Posterior cingulate gyrus (tissue), 11 donors: ENCODE results near the gene MROH9.

Experiments
- DNase-seq, 10 donors: peaks; one replicate each; pipeline versions ENCODE4 v3.0.0 to v3.0.0-alpha.2; 2020 to 2021; ENCODE audit warnings: mixed read lengths in 3 of 10
- intact Hi-C: fragments of 100-400 bp; cut with DNase I; formaldehyde crosslinking; loops from one replicate; pipeline ENCODE4 v1.15.1; 2023

Gene MROH9

DNA sequence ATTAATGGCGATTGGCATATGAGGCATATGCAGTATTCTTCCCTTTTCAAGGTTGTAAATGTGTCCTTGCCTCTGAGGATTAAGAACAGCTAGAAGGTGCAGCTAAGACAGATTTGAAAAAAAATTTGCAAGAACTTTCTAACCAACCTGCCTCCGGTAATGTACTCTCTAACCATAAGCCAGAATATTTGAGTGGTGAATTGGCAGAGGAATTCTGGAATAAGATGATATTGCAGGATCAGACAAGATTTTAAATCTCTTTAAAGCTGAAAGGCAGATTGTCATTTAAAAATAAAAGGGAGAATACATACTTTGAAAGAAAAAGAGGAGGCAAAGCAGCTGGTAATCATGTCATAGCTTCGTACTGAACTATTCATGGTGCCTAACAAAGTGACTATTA is 29.2 kb downstream of the MROH9 start:
- intact Hi-C loops: no loop called here
- no peak for DNase-seq

DNA sequence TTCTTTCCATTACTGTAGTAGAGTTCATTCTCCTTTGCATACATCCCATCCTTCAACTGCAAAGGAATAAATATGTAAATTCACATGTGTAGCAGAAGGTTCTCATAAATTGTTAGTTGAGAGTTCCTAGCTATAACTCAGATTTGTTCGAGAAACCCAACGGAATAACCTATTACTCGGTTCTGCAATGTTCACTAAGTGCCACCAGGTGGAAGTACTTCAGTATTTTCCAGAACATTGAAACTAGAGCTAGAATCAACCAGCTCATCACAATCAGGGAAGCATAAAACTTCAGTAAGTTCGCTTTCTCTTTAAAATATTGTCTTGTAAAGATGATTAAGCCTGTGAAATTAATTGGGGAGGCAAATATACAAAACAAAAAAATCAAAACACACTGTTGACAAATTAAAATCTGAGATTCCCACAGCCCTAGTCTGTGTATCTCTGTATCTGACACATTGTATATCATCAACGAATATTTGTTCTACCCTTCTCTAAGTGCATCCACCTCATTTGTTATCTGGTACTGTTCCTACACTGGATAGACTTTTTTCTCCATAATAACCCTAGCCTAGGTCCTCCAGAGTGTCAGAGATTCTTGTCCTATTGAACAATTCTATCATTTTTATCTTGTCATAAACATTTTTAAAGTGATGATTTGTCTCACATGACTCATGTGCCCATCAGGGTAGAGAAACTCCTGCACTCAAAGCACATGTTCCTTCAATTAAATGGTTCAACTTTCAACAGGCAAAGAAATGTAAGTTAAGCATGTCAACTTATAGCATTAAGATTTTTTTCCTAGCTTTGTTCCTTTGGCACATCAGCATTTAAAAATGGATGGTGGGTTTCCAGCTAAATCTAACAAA is 31.9 kb downstream of the MROH9 start:
- intact Hi-C loops: no loop called here
- DNase-seq: no peak

DNA sequence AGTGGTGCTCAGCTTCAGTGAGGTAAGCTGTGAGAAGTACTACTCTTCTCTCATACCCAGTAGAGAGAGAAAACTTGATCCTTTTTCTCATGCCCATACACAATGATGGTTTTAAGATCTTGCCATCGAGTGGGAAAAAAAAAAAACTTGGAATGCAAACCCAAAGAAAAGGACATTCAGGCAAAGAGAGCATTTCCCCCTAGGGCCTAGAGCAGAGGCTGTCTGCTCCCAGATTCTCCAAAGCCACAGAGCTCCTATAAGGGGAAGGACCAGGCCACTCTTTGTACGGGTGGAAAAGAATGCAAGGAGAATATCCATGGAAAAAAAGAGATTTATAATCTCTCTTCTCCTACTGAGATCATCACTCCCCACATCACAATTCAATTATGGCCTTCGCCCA is 34.9 kb downstream of the MROH9 start:
- DNase-seq: no peak
- intact Hi-C loops: no loop called here

DNA sequence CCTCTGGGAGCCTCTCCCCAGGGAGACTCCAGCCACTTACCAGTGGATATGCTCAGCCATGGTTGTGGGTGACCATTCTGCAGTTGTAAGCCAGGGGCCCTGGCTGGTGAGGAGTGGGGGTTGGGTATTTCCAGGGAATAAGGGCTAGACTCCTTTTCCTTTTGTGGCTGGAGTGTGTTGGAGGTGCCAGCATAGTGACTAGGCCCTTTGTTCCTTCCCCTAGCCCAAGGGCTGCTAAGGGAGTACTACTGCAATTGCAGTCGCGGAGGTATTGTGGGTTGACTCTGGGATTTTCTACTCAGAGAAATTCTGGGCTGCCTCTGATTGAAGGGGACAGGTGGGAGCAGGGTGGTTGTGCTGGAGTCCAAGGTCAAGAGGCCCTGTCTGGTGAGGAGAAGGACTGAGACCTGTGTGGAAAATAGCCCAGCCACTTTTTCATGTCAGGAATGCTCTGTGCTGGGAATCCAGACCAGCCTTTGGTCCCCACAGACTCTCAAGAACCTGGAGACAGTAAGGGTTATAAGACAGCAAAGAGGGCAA is 43.1 kb downstream of the MROH9 start:
- DNase-seq: peak in 2 of 10 donors; percentile 21 to 24
- intact Hi-C loops: no loop called here

DNA sequence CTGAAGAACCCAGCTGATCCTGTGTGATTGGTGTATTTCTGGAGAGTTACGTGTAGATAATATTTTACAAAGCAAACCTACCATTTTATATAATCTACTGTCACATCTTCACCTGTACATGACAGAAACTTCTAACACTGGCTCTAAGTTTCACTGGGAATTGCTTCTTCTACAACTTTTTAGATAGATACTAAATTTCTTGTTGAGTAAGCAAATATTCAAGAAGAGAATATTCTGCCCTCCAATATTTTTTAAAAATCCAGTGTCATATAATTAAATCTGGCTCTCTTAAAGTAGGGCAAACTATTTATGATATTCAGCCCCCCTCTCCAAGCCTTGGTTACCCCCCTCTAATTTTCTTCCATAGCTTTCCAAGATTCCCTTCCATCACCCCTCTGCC is 50.1 kb downstream of the MROH9 start:
- intact Hi-C loops: no loop called here
- DNase-seq: no peak

DNA sequence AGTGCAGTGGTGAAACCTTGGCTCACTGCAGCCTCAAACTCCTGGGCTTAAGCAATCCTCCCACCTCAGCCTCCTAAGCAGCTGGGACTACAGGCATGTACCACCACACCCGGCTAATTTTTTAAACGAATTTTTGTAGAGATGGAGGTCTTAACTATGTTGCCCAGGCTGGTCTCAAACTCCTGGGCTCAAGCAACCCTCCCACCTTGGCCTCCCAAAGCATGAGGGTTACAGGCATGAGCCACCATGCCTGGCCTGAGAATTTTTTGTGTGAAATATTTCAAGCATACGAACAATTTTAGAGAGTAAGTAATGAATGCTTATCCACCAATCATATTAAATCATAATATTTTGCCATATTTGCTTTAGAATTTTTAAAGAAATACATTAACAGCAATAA is 51.6 kb downstream of the MROH9 start:
- intact Hi-C loops: no loop called here
- DNase-seq: no peak

DNA sequence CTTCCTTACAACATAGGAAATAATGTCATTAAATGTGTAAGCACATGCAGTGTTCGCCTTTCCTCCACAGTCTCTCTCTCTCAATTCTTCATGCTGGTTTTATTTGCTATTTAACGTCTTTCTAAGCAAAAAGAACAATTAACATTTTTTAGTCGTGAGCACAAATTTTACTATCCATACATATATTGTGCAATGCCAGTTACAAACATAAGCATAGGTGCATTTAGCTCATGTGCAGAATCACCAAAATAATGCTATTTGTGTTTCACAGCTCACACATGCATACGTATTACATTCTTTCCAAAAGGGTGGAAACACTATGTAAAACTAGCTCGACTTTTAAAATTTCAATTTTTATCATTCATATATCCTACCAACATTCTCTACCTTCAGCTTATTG is 52.1 kb downstream of the MROH9 start:
- intact Hi-C loops: no loop called here
- DNase-seq: no peak

DNA sequence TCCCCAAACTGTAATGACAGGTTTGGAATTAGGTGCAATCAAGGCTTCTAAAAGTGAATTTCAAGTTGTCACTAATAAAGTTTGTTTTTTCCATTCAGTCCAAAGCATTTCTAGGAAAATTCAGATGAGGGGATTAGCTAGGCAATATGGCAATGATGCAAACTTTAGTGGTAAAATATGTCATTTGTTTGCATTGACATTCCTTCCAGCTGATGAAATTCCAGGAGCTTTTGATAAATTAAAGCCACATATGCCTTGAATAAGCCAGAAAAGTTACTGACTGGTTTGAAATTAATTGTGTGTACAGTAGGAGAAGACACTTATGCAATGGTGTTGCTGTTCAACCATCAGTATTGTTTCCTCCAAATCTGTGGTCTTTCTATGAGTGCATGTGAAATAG is 57.8 kb downstream of the MROH9 start:
- intact Hi-C loops: no loop called here
- DNase-seq: no peak

DNA sequence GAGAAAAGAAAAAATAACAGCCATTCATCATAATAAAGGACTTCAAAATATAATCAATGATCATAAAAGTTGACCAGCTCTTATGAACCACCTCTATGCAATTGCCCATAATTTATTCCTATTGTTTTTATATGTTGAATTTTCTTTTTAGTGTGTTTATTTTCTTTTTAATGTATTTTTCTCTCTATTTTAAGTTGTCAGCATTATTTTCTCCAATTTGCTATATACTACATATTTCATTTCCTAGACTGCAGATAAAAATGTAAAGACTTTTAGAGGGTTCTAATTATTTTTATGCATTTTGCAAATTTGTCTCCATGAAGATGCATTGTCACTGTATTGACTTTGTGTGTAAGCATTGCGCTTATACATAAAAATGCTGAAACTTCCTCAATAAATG is 58.4 kb downstream of the MROH9 start:
- no peak for DNase-seq
- intact Hi-C loops: no loop called here

DNA sequence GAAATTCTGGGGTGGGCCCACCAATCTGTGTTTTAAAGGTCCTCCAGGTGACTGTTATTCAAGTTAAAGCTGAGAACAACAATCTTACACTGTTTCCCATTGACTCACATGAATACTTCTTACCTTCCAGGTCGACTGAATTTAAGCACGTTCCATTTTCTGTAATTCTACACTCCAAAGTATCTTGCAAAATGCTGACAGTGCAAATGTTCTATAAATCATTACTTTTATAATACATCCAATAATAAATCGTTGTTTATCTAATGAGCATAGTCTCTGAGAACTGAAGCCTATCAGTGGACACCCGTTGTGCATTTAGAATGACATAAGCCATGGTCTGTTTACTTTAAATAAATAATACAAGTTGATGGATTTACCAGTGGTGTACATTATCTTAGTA is 79.5 kb downstream of the MROH9 start:
- no peak for DNase-seq
- intact Hi-C loops: no loop called here

DNA sequence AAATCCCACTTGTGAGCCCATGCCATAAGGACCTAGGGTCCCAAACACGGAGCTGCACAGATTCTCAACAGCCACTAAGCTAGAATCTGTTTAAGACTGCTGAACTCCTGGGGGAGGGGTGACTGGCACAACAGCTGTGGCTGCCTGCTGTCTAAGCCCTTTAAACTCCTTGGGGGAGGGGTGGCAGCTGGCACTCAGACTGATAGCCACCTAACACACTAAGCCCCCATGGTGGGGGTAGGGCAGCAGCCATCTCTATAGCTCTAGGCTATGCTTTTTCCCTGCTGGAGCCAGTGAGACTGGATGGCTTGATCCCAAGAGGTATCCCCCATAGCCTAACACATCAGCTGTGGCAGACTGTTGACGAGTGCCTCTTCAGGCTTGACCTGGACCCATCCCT is 82.1 kb downstream of the MROH9 start:
- DNase-seq: peak in 1 of 10 donors; percentile 47
- intact Hi-C loops: no loop called here

DNA sequence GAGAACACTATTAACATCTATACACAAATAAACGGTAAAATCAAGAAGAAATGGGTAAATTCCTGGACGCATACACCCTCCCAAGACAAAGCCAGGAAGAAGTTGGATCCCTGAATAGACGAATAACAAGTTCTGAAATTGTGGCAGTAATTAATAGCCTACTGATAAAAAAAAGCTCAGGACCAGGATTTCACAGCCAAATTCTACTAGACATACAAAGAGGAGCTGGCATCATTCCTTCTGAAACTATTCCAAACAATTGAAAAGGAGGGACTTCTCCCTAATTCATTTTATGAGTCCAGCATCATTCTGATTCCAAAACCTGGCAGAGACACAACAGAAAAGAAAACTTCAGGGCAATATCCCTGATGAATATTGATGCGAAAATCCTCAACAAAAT is 84.6 kb downstream of the MROH9 start:
- no peak for DNase-seq
- intact Hi-C loops: no loop called here

DNA sequence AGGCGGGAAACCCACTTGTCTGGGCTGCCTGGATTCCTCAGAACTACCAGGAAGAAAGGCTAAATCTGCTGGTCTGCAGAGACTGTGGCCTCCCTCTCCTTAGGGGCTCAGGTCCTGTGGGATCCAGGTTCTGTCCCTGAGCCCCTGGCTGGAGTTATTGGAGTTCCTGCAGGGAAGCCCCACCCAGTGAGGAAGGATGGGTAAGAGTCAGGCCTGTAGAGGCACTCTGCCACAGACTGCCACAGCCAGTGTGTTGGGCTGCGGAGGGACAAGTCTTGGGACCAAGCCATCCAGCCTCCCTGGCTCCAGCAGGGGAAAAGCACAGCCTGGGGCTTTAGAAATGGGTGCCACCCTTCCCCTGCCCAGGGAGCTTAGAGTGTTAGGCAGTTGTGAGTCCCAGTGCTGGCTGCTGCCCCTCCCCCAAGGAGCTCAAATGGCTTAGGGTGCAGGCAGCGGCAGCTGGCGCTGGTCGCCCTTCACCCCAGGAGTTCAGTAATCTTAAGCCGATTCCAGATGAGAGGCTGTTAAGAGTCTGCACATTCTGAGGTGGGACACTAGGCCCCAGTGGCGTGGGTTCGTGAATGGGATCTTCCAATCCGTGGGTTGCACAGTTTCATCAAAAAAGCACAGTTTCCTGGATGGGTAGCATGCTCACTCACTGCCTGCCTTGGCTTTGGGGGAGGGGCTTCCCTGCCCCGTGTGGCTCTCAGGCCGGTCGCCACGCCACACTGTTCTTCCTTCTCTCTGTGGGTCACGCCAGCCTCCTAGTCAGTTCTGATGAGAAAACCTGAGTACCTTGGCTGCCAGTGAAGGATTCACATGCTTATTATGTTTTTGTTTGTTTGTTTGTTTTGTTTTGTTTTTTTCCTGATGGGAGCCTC is 97.7 kb downstream of the MROH9 start:
- intact Hi-C loops: no loop called here
- DNase-seq: peak in 2 of 10 donors; percentile 36 to 69

DNA sequence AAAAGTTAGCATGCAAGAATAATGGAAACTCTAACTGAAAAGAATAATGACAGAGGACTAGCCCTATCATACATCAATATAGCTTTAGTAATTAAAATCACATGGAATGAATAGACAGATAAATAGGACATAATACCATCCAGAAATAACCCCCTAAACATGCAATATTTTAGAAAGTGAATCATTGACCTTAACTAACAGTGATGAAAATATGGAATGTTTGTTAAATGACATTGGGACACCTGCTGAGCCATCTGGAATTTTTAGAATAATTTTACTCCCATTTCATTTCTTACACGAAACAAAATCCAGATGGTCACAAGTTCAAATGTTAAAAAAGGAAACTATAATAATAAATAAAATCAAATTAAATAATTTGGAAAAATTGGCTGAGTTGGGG is 102.3 kb downstream of the MROH9 start:
- intact Hi-C loops: no loop called here
- DNase-seq: no peak

DNA sequence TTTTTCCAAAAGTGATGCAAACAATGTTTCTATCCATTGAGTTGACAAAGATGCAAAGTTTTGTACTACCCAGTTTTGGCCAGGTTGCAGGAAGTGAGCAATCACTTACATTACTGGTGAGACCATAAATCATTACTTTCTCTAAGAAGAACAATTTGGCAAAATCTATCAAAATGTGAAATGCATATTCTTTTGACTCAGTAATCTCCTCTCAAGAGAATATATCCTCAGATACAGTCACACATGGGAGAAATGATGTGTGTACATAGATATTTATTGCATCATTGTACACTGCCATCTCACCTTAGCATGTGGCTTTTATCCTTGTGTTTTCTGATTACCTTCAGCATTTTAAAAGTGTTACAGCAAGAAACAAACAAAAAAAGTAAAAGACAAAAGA is 103.0 kb downstream of the MROH9 start:
- intact Hi-C loops: no loop called here
- DNase-seq: no peak

DNA sequence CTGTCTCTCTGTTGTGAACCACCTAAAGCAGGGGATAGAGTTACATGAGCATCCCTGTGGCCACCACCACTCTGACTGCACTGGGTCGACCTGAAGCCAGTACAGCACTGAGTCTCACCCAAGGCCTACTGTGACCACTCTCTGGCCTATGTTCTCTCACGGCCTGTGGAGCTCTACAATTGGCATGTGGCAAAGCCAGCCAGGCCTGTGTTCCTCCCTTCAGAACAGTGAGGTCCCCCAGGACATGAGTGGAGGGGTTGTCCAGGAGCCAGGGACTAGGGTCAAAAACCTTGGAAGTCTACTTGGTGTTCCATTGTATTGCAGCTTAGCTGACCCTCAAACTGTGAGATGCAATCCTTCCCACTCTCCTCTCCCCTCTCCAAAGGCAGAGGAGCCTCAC is 112.7 kb downstream of the MROH9 start:
- intact Hi-C loops: no loop called here
- DNase-seq: no peak

DNA sequence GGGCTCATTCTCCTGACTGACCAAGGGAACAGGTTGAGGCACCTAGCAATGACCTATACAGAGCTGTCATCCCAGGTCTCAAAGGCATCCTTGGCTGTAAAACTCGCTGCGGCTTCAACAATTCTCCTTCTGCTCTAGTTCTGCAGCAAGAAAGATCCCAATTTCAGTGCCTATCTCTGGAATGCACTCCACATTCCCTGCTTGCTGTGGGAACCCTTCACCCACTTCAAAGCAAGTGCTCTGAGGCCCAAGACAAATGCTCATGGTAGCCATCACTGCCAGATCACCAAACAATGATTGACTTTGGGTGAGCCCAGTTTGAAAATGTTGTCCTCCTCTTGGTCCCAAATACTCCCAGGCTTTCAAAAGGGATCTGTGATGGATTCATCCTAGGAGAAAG is 117.6 kb downstream of the MROH9 start:
- intact Hi-C loops: no loop called here
- no peak for DNase-seq

DNA sequence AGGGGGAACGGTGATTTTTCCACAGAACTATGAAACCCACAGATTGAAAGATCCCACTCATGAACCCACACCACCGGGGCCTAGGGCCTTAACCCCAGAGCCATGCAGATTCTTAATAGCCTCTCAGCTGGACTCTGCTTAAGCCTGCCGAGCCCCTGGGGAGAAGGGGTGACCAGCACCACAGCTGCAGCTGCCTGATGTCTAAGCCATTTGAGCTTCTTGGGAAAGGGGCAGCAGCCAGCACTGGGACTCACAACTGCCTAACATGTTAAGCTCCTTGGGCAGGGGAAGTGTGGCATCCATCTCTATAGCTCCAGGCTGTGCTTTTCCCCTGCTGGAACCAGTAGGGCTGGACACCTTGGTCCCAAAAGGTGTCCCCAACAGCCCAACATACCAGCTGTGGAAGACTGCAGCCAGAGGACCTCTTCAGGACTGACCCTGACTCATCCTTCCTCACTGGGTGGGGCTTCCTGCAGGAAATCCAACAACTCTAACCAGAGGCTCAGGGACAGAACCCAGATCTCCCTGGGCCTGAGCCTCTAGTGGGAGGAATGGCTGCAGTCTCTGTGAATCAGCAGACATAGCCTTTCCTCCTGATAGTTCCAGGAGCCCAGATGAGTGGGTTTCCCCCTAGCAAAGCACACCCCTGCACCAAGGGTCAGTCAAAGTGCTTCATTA is 120.8 kb downstream of the MROH9 start:
- DNase-seq: peak in 1 of 10 donors; percentile 46
- intact Hi-C loops: no loop called here

DNA sequence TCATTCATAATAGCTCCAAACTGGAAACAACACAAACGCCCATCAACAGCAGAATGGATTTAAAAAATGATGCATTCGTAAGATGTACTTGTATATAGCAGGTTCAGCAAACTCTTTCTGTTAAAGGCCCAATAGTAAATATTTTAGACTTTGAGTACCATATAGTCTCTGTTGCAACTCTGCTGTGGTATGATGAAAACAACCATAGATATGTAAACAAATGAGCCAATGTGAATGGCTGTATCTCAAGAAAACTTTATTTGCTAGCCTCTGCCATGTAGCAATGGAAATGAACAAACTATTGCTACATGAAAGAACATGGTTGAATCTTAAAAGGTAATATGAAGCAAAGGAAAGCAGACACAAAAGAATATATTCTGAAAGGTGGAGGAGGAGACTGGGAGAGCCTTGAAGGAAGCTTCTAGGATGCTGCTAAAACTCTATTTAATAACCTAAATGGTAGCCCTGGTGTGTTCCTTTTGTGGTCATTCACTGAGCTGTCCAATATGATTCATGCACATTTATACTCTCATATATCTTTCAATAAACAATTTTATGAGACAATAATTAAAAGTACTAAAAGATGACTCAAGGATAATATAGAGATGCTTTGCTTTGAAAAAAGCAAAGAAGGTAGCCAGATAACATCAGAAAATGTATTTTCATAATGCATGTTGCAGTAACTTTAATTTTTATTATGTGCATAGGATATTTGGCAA is 126.2 kb downstream of the MROH9 start:
- intact Hi-C loops: no loop called here
- no peak for DNase-seq

DNA sequence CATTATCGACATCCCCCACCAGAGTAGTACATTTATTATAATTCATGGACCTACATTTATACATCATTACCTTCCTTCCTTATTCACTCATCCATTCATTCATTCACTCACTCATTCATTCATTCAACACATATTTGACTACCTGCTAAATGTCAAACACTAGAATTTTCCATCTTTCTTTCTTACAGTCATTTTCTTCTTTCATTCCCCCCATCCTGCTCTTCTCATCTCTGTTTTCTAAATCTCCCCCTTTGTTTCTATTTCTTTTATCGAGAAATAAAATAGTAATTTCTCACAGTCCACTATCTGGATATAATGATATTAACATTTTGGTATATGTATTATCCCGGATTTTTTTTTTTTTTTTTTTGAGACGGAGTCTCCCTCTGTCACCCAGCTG is 127.6 kb downstream of the MROH9 start:
- DNase-seq: no peak
- intact Hi-C loops: no loop called here
